GM18870 (cell line): ENCODE measurements around the gene RFC2.
"Not testable (repeated sequence)": the region's sequence is repeated elsewhere in the genome, so short reads cannot be mapped to it uniquely, and the experiment has no call there.

Experiments used
- ATAC-seq: cut with Tn5 transposase; IDR thresholded peaks from one replicate; pipeline ENCODE4 v1.9.1; 2021; ENCODE audit warnings: moderate library complexity; ENCODE audit not compliant: unreplicated experiment

Gene RFC2

GRCh38 chr7:74252893-74253292 is 1.3 kb downstream of the RFC2 start:
- ATAC-seq = no peak

GRCh38 chr7:74249058-74249457 is 5.1 kb downstream of the RFC2 start:
- not testable (repeated sequence) for ATAC-seq

- no peak for ATAC-seq
These were observed 6.0 kb downstream of the RFC2 start for GRCh38 chr7:74248156-74248555.

GRCh38 chr7:74246497-74246896 is 7.7 kb downstream of the RFC2 start:
- ATAC-seq = no peak

GRCh38 chr7:74242122-74242443 is 12.1 kb downstream of the RFC2 start:
- no peak for ATAC-seq

GRCh38 chr7:74240482-74240881 is 13.7 kb downstream of the RFC2 start:
- ATAC-seq = no peak

GRCh38 chr7:74236284-74236683 is 17.9 kb downstream of the RFC2 start:
- no peak for ATAC-seq

GRCh38 chr7:74235518-74236268 is 18.5 kb downstream of the RFC2 start:
- no peak for ATAC-seq

GRCh38 chr7:74233655-74234285 is 20.4 kb downstream of the RFC2 start:
- no peak for ATAC-seq

GRCh38 chr7:74231232-74231590 is 23.0 kb downstream of the RFC2 start:
- ATAC-seq = peak; percentile 74

GRCh38 chr7:74230446-74231231 is 23.6 kb downstream of the RFC2 start:
- ATAC-seq = no peak

- no peak for ATAC-seq
These were observed 25.0 kb downstream of the RFC2 start for GRCh38 chr7:74228951-74229900.

GRCh38 chr7:74226633-74227032 is 27.6 kb downstream of the RFC2 start:
- no peak for ATAC-seq

- ATAC-seq = no peak
These were observed 28.8 kb downstream of the RFC2 start for GRCh38 chr7:74225400-74225799.

- not testable (repeated sequence) for ATAC-seq
These were observed 29.3 kb downstream of the RFC2 start for GRCh38 chr7:74224907-74225306.

GRCh38 chr7:74224511-74224832 is 29.7 kb downstream of the RFC2 start:
- ATAC-seq = no peak

- ATAC-seq = no peak
These were observed 30.3 kb downstream of the RFC2 start for GRCh38 chr7:74223711-74224510.

- ATAC-seq = no peak
These were observed 31.1 kb downstream of the RFC2 start for GRCh38 chr7:74222851-74223710.

- no peak for ATAC-seq
These were observed 32.5 kb downstream of the RFC2 start for GRCh38 chr7:74221713-74222112.
